ENCODE measurements around the gene SELENOK. TPM values are rescaled to one million over a fixed set of nuclear protein-coding genes. Genes with fewer than 3 reads are reported as not detected.

SELENOK gene
- total and polyA plus RNA-seq, 12 donors, result 90.9 to 243 (median 103) TPM

DNA sequence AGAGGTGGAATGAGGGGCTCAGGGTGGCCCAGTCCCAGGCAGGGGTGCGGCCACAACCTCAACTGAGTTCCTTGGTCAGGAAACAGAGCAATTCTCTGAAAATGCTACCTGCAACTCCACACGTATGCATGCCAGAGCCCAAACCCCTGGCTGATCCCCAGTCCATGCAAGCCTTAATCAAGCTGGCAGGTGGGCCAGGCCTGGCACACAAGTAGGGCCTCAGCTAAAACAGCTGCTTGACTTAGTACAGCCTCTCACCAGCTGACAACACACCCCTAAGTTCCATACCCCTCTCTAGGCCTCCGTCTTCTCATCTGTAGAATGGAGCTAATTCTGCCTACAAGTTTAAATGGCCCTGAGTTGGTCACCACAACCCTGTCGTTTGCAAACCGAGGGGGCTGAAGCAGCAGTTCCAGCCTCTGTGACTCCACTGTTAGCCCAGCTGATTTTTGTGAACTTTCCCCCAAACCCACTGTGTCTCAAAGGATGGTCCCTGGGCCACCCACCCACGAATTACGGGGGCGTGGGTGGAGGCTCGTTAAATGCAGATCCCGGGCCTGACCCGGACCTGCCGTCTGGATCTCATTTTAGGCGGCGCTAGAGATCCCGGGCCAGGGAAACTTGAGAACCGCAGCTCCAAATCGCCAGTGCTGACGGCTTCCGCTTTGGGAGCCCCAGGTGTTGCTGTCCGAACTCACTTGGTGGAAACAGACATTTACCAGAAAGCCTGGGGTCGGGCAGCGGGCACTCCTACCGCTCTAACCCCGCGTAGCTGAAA lies 46.4 kb downstream of the SELENOK start:
- DNase-seq (peak; percentile 43 to 44), ATAC-seq (peak; percentile 40 to 65 (median 58))
- H3K4me3 ChIP-seq, result peak overlapping the region; percentile 22 to 73 (median 62)
- peaks cover 0 to 50% (median 31%) of the 10 kb centered on the region in 7 donors for H3K27me3 ChIP-seq
- H3K9me3 ChIP-seq, result no peaks in the 10 kb centered on the region
- peak overlapping the region in 8 of 10 donors; percentile 12 to 80 (median 34) for H3K27ac ChIP-seq
- intact Hi-C loops (cut with DNase I), result no loop called here
- TF ChIP-seq, protein P1, sequence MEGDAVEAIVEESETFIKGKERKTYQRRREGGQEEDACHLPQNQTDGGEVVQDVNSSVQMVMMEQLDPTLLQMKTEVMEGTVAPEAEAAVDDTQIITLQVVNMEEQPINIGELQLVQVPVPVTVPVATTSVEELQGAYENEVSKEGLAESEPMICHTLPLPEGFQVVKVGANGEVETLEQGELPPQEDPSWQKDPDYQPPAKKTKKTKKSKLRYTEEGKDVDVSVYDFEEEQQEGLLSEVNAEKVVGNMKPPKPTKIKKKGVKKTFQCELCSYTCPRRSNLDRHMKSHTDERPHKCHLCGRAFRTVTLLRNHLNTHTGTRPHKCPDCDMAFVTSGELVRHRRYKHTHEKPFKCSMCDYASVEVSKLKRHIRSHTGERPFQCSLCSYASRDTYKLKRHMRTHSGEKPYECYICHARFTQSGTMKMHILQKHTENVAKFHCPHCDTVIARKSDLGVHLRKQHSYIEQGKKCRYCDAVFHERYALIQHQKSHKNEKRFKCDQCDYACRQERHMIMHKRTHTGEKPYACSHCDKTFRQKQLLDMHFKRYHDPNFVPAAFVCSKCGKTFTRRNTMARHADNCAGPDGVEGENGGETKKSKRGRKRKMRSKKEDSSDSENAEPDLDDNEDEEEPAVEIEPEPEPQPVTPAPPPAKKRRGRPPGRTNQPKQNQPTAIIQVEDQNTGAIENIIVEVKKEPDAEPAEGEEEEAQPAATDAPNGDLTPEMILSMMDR (IDR thresholded peaks at IDR 0.05), result peak in 5 of 9 donors; percentile 14 to 44 (median 37)
- WGBS, 2 donors, result 17 to 19% methylated on average over 25 of the region's 25 CpGs
- no peaks in the 10 kb centered on the region for H3K36me3 ChIP-seq
- peaks cover 0 to 18% (median 9%) of the 10 kb centered on the region in 9 donors for H3K4me1 ChIP-seq

DNA sequence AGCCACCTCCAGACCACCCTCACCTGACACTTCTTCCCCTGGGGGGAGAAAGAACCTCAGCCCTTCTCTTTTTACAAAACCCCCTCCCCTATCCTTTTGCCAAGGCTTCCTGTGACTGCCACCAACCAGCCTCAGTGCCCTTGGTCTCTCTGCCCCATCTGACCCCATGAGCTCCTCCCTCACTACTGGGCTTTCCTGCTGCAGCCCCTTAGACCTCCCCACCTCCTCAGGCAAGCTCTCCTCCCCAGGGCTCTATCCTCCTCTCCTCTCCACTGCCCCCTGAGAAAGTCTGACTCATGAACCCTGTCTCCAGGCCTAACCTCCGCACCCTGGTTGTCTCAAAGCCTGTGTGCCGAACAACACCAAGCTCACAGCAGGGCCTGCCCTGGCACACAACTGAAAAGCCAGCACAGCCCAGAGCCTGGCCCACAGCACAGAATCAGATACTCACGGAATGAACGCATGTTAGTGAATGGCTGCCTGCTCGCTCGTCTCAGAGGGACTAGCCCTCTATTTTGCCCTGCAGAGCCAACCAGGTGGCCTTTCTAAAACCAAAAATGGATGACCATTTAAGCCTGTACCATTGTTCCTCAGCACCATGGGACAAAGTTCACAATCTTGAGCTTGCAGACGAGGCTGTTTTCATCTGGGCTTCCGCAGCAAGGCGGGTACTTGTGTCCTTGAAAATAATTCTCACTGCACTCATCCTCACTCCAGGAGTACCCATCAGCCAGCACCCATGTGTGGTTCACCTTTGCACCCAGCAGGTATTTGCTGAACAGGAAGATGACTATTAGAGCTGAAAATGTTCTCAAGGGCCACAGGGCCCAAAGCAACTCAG lies 47.2 kb downstream of the SELENOK start:
- Histone ChIP-seq H3K4me1 (peaks cover 0 to 18% (median 9%) of the 10 kb centered on the region in 9 donors), H3K9me3 (no peaks in the 10 kb centered on the region), H3K27me3 (peaks cover 0 to 50% (median 31%) of the 10 kb centered on the region in 7 donors), H3K36me3 (no peaks in the 10 kb centered on the region), H3K4me3 (no peak overlapping the region), H3K27ac (no peak overlapping the region)
- WGBS, 2 donors, result 92 to 94% methylated on average over 9 of the region's 9 CpGs
- TF ChIP-seq, protein P1 (IDR thresholded peaks at IDR 0.05), result no peak
- intact Hi-C loops (cut with DNase I), result no loop called here
- DNase-seq, result no peak
- ATAC-seq, result no peak

DNA sequence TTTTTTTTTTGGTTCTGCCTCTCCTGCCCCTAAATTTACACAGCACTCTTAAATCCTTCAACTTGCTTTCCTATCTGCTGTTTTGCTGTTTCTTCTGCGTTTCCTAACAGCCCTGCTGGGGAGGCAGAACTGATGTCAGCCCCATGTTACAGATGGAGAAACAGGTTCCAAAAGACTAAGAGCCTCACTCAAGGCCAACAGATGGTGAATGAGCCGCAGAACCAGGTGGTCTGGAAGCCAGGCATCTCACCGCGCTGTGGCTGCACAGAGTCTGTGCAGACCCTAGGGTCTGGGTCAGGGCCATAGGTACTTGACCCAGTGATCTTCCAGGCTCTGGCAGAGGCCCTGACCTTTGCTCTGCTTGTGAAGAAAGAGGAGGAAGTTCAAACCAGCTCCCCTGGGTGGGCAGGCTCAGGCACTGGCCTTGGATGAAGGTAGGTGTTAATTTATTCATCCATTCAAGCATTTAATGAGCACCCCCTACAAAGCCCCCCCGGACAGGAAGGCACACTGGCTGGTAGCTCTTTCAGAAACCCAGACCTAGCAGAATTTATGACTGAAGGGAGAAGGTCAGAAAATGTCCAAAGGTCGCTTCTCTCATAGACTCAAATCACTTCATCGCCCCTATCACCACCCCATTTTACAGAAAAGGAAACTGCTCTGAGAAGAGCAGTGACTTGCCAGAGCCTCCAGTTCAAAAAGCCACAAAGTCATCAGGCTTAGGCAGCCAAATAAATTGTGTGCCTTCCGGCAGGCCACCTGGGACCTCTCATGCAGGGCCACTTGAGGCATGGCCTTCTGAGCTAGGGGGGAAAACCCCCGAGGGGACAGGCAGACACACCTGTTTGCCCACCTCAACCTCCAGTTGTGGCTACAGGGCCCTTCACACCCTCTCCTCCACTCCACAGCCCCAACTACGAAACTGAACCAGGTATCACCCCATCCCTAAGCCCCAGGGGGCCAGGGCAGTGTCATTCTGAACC lies 48.2 kb downstream of the SELENOK start:
- DNase-seq (no peak), ATAC-seq (no peak)
- no peak overlapping the region for H3K4me3 ChIP-seq
- H3K4me1 ChIP-seq, result peaks cover 0 to 18% (median 9%) of the 10 kb centered on the region in 9 donors
- 80 to 86% methylated on average over 10 of the region's 10 CpGs for WGBS, 2 donors
- H3K27me3 ChIP-seq, result peaks cover 0 to 48% (median 29%) of the 10 kb centered on the region in 7 donors
- H3K27ac ChIP-seq, result no peak overlapping the region
- no peaks in the 10 kb centered on the region for H3K36me3 ChIP-seq
- intact Hi-C loops (cut with DNase I), result no loop called here
- no peaks in the 10 kb centered on the region for H3K9me3 ChIP-seq
- TF ChIP-seq, protein P1 (IDR thresholded peaks at IDR 0.05), result no peak

All from heart right ventricle (tissue), 16 donors.